HG02885 (cell line): ENCODE results near the gene OSTN.
"Not testable (repeated sequence)": the region's sequence is repeated elsewhere in the genome, so short reads cannot be mapped to it uniquely, and the experiment has no call there.

Experiments
- ATAC-seq: cut with Tn5 transposase; IDR thresholded peaks from one replicate; pipeline ENCODE4 v1.9.1; 2021; ENCODE audit warnings: mild to moderate bottlenecking; ENCODE audit not compliant: unreplicated experiment, poor library complexity

The OSTN gene

GRCh38 chr3:191198932-191199331 lies at the start of gene OSTN:
Gene OSTN, plus strand, starts transcription at chr3:191199241. Its CDS starts 13,292 bp downstream, at chr3:191212533.
- no peak for ATAC-seq

- no peak for ATAC-seq
These were observed 47.4 kb upstream of the OSTN start for GRCh38 chr3:191151653-191152052.

GRCh38 chr3:191154827-191155226 lies 44.2 kb upstream of the OSTN start:
- no peak for ATAC-seq

GRCh38 chr3:191158247-191158646 lies 40.8 kb upstream of the OSTN start:
- ATAC-seq = no peak

- ATAC-seq = no peak
These were observed 40.2 kb upstream of the OSTN start for GRCh38 chr3:191158815-191159214.

GRCh38 chr3:191165802-191166201 lies 33.2 kb upstream of the OSTN start:
- ATAC-seq = no peak

- ATAC-seq = no peak
These were observed 32.7 kb upstream of the OSTN start for GRCh38 chr3:191166368-191166767.

- no peak for ATAC-seq
These were observed 29.5 kb upstream of the OSTN start for GRCh38 chr3:191169566-191169965.

GRCh38 chr3:191170097-191170496 lies 28.9 kb upstream of the OSTN start:
- no peak for ATAC-seq

- no peak for ATAC-seq
These were observed 23.9 kb upstream of the OSTN start for GRCh38 chr3:191175102-191175501.

GRCh38 chr3:191176038-191176785 lies 22.8 kb upstream of the OSTN start:
- ATAC-seq = no peak

GRCh38 chr3:191185382-191185781 lies 13.7 kb upstream of the OSTN start:
- ATAC-seq = not testable (repeated sequence)

GRCh38 chr3:191188246-191188645 lies 10.8 kb upstream of the OSTN start:
- ATAC-seq = not testable (repeated sequence)

GRCh38 chr3:191192270-191192669 lies 6.8 kb upstream of the OSTN start:
- ATAC-seq = not testable (repeated sequence)

GRCh38 chr3:191192941-191193340 lies 6.1 kb upstream of the OSTN start:
- no peak for ATAC-seq

GRCh38 chr3:191197761-191198306 lies 1.2 kb upstream of the OSTN start:
- ATAC-seq = no peak

GRCh38 chr3:191198480-191198879 lies 561 bp upstream of the OSTN start:
- no peak for ATAC-seq

GRCh38 chr3:191210032-191210431 lies 11.0 kb downstream of the OSTN start:
- ATAC-seq = no peak

GRCh38 chr3:191216510-191216909 lies 17.5 kb downstream of the OSTN start:
- ATAC-seq = no peak

- ATAC-seq = no peak
These were observed 18.3 kb downstream of the OSTN start for GRCh38 chr3:191217301-191217700.

- no peak for ATAC-seq
These were observed 21.9 kb downstream of the OSTN start for GRCh38 chr3:191220908-191221307.

GRCh38 chr3:191221638-191222037 lies 22.6 kb downstream of the OSTN start:
- ATAC-seq = no peak
